ENCODE results near the gene KIF4A. TPM values are rescaled to one million over a fixed set of nuclear protein-coding genes. Genes with fewer than 3 reads are reported as not detected.
A peak's percentile ranks its signal among the peaks of the same experiment; 100 is the strongest.

Gene KIF4A
- total and polyA plus RNA-seq, 2 of the 13 experiments (the other 11 are each of a cell fraction or from before 2014, with no cell fraction given): 9.4 to 28.2 TPM

DNA sequence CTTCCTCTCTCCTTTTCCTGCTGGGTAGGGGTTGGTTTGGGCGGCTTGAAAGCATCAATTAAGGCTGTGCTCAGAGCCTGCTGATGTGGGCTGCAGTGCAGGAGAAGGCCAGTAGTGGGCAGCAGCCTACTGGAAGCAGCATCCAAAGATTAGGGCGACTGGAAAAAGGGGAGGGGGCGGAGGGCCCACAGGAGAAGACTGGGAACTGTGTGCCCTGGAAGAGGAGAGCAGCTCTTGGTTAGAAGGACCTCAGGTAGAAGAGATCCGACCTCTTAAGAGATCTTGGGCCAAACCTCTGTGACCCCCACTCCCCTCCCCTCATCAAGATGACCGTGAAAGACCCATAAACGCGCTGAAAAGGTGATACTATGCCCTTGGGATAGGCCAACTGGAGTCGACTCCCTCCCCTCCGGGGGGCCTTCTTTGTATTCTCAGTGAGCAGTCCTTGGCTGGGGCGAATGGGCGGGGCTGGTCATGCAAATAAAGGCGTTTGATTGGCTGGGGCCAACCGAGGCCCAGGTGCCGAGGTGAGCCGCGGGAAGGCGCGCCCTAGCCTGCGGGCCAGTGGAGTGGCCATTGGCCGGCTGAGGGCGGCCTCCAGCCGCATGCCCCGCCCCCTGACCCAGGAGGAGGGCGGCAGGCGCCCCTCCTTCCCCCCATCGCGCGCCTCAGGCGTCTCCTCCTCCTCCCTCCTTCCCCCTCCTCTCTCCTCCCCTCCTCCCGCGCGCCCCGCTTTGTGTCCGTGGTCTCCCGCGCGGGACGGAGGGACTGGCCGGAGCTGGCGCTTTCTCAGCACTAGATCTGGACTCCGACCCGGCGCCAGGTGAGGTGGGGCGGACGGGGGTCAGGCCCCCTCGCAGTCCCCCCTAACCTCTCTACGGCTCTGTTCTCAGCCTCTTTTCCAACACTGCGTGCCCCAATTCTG is 164.8 kb downstream of the KIF4A start (continued):
- TF ChIP-seq, protein P1, sequence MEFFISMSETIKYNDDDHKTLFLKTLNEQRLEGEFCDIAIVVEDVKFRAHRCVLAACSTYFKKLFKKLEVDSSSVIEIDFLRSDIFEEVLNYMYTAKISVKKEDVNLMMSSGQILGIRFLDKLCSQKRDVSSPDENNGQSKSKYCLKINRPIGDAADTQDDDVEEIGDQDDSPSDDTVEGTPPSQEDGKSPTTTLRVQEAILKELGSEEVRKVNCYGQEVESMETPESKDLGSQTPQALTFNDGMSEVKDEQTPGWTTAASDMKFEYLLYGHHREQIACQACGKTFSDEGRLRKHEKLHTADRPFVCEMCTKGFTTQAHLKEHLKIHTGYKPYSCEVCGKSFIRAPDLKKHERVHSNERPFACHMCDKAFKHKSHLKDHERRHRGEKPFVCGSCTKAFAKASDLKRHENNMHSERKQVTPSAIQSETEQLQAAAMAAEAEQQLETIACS (CRISPR knock-in tag; IDR thresholded peaks at IDR 0.05): no peak
- TF ChIP-seq SP1 (IDR thresholded peaks at IDR 0.05) (no peak), SP1 (CRISPR knock-in tag; IDR thresholded peaks at IDR 0.05) (peak; percentile 24; the same call in 1 of the 2 replicates), NONO (IDR thresholded peaks at IDR 0.05) (no peak), NONO (CRISPR knock-in tag; conservative IDR thresholded peaks at IDR 0.05) (no peak), PRDM4 (CRISPR knock-in tag; IDR thresholded peaks at IDR 0.05; ENCODE audit: borderline replicate concordance) (no peak), NAIF1 (CRISPR knock-in tag; IDR thresholded peaks at IDR 0.05; ENCODE audit: borderline replicate concordance) (no peak), ZNF841 (CRISPR knock-in tag; IDR thresholded peaks at IDR 0.05; ENCODE audit: borderline replicate concordance) (no peak), HNF1A (IDR thresholded peaks at IDR 0.05; ENCODE audit: low read depth) (no peak), HNF1A (CRISPR knock-in tag; IDR thresholded peaks at IDR 0.05; ENCODE audit: borderline replicate concordance) (no peak), ZBTB20 (CRISPR knock-in tag; IDR thresholded peaks at IDR 0.05; ENCODE audit: borderline replicate concordance, low read depth) (no peak), CENPT (CRISPR knock-in tag; IDR thresholded peaks at IDR 0.05; ENCODE audit: low read depth) (no peak), NFATC3 (CRISPR knock-in tag; IDR thresholded peaks at IDR 0.05) (no peak), SP2 (CRISPR knock-in tag; IDR thresholded peaks at IDR 0.05) (peak; percentile 55; the same call in 1 of the 2 replicates), ZNF598 (CRISPR knock-in tag; IDR thresholded peaks at IDR 0.05; ENCODE audit: borderline replicate concordance) (no peak), ZNF749 (CRISPR knock-in tag; IDR thresholded peaks at IDR 0.05; ENCODE audit: borderline replicate concordance) (no peak), MYC (CRISPR knock-in tag; IDR thresholded peaks at IDR 0.05; ENCODE audit: borderline replicate concordance) (no peak), MED1 (CRISPR knock-in tag; IDR thresholded peaks at IDR 0.05) (0 out of 2 replicates have a peak, but pooled peaks have one; percentile 12)
- TF ChIP-seq, protein P2, sequence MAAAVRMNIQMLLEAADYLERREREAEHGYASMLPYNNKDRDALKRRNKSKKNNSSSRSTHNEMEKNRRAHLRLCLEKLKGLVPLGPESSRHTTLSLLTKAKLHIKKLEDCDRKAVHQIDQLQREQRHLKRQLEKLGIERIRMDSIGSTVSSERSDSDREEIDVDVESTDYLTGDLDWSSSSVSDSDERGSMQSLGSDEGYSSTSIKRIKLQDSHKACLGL (CRISPR knock-in tag; IDR thresholded peaks at IDR 0.05): no peak

Data from HepG2 (cell line).